Loucy (cell line): Measurements from ENCODE around the gene FAM219A.

ENCODE experiments used
- H2AFZ ChIP-seq: fragments of 200-600 bp; sonication (generic); 2 replicates; pipeline ENCODE4 v1.6.0; 2016; ENCODE audit warnings: antibody characterized with exemption, mild to moderate bottlenecking, low read length, moderate library complexity
- H3F3A ChIP-seq: fragments of 200-600 bp; 2 replicates; pipeline ENCODE4 v1.6.0; 2016; ENCODE audit warnings: antibody characterized with exemption, low read depth, mild to moderate bottlenecking
- H3K27me3 ChIP-seq: fragments of 200-600 bp; sonication (generic); 2 replicates; pipeline ENCODE4 v1.6.1; 2014; ENCODE audit warnings: low read length, mild to moderate bottlenecking; ENCODE audit not compliant: insufficient read depth, poor library complexity, severe bottlenecking
- H3K36me3 ChIP-seq: fragments of 200-600 bp; sonication (generic); 2 replicates; pipeline ENCODE4 v1.6.1; 2016; ENCODE audit warnings: low read length; ENCODE audit not compliant: insufficient read depth
- H3K4me1 ChIP-seq: fragments of 200-600 bp; sonication (generic); 2 replicates; pipeline ENCODE4 v1.5.1; 2014; ENCODE audit warnings: low read length, mild to moderate bottlenecking; ENCODE audit not compliant: insufficient read depth, poor library complexity, severe bottlenecking
- H3K4me2 ChIP-seq: fragments of 200-600 bp; sonication (generic); 2 replicates; pipeline ENCODE4 v1.6.0; 2014; ENCODE audit warnings: antibody characterized with exemption, low read length, low read depth, mild to moderate bottlenecking; ENCODE audit not compliant: poor library complexity, severe bottlenecking
- H3K4me3 ChIP-seq: fragments of 200-600 bp; sonication (generic); 2 replicates; pipeline ENCODE4 v1.5.1; 2014; ENCODE audit warnings: low read length, mild to moderate bottlenecking, mixed read lengths; ENCODE audit not compliant: poor library complexity, severe bottlenecking
- H3K79me2 ChIP-seq: fragments of 200-600 bp; sonication (generic); 2 replicates; pipeline ENCODE4 v1.6.1; 2014; ENCODE audit warnings: low read length; ENCODE audit not compliant: insufficient read depth
- H3K9ac ChIP-seq: fragments of 200-600 bp; sonication (generic); 2 replicates; pipeline ENCODE4 v1.6.0; 2014; ENCODE audit warnings: mild to moderate bottlenecking, low read depth, low read length, moderate library complexity; ENCODE audit not compliant: poor library complexity, severe bottlenecking
- H3K9me2 ChIP-seq: fragments of 200-600 bp; sonication (generic); replicated peaks from 2 replicates; pipeline ENCODE4 v1.6.1; 2016; ENCODE audit warnings: low read depth, low read length, mixed read lengths
- H3K9me3 ChIP-seq: fragments of 200-600 bp; sonication (generic); 2 replicates; pipeline ENCODE4 v1.6.1; 2014; ENCODE audit warnings: mild to moderate bottlenecking, antibody characterized with exemption, low read length, low read depth; ENCODE audit not compliant: insufficient read depth
- H4K20me1 ChIP-seq: fragments of 200-600 bp; sonication (generic); 2 replicates; pipeline ENCODE4 v1.6.0; 2014; ENCODE audit warnings: antibody characterized with exemption, low read length, mild to moderate bottlenecking; ENCODE audit not compliant: insufficient read depth, poor library complexity, severe bottlenecking
- EZH2phosphoT487 ChIP-seq: fragments of 200-600 bp; IDR thresholded peaks from 2 replicates; pipeline ENCODE4 v1.6.1; 2018; ENCODE audit warnings: antibody characterized with exemption, mild to moderate bottlenecking, moderate library complexity, borderline replicate concordance
- TF ChIP-seq, protein P1 (sequence below): fragments of 200-600 bp; sonication (generic); conservative IDR thresholded peaks from 2 replicates; pipeline ENCODE4 v1.5.1; 2014; ENCODE audit warnings: mild to moderate bottlenecking, antibody characterized with exemption, low read length

Gene FAM219A

DNA sequence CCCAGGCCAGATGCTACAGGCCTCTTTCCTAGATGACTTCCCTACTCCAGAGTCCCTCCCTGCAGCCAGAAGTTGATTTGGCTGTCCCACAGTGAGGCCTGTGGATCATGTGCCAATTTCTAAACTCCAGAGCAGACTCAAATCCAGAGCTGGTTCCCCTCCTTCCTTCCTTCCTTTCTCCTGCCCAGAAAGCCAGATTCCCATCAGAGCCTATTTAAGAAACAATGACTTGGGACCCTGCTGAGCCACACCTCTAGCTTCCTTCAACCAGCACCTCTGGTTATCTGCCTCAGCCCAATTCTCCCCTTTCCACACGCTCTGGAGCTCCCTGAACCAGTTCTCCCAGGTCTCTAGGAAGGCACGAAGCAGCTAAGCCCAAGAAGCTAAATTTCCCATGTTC lies 7.2 kb downstream of the FAM219A start:
- Histone ChIP-seq H3K4me2 (no peak overlapping the region), H3K9ac (no peak overlapping the region)

DNA sequence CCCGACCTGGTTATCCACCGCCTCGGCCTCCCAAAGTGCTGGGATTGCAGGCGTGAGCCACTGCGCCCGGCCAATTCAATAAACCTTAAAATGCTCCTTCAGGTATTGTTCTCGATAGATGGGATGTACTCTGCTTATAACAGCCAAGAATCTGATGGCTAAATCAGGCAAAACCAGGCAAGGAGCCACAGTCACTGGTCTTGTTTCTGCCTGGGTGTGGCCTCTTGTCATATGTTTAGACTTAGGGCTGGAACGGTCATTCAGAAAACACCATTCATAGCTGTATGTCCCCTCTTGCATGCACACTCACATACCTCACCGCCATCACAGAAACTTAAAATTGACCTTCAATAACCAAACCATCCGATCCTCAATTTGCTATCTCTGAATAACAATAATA lies 7.7 kb downstream of the FAM219A start:
- H3F3A ChIP-seq = no peaks in the 10 kb centered on the region
- no peak for TF ChIP-seq EZH2phosphoT487
- TF ChIP-seq, protein P1, sequence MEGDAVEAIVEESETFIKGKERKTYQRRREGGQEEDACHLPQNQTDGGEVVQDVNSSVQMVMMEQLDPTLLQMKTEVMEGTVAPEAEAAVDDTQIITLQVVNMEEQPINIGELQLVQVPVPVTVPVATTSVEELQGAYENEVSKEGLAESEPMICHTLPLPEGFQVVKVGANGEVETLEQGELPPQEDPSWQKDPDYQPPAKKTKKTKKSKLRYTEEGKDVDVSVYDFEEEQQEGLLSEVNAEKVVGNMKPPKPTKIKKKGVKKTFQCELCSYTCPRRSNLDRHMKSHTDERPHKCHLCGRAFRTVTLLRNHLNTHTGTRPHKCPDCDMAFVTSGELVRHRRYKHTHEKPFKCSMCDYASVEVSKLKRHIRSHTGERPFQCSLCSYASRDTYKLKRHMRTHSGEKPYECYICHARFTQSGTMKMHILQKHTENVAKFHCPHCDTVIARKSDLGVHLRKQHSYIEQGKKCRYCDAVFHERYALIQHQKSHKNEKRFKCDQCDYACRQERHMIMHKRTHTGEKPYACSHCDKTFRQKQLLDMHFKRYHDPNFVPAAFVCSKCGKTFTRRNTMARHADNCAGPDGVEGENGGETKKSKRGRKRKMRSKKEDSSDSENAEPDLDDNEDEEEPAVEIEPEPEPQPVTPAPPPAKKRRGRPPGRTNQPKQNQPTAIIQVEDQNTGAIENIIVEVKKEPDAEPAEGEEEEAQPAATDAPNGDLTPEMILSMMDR = no peak

More for the DNA sequence above, 7.2 kb downstream of the FAM219A start:
- Histone ChIP-seq H3K27me3 (no peaks in the 10 kb centered on the region), H3K4me1 (peaks cover 12% of the 10 kb centered on the region), H3K9me3 (no peaks in the 10 kb centered on the region), H3K36me3 (no peaks in the 10 kb centered on the region), H3F3A (no peaks in the 10 kb centered on the region), H3K9me2 (no peaks in the 10 kb centered on the region), H3K79me2 (no peaks in the 10 kb centered on the region), H4K20me1 (no peaks in the 10 kb centered on the region), H2AFZ (no peak overlapping the region), H3K4me3 (no peak overlapping the region)
- TF ChIP-seq EZH2phosphoT487 = no peak
- TF ChIP-seq, protein P1 = no peak

DNA sequence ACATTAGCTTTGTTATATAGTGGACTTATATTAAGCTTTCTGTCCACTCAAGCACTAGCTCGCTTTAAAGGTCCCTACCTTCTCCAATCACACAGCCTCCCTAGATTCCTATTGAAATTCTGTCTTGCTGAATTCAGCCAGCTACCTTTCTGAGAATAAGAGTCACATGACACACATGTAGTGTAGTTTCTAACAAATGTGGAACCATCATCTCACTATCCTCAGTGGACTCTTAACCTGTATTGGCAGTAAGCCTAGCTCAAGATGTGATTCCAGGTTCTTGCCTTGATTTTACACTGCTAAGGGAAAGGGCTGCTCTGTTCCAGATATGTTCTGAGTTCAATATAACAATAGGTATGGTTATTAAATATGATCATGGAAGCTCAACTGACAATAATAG lies 11.4 kb downstream of the FAM219A start:
- Histone ChIP-seq H3K4me1 (peaks cover 6% of the 10 kb centered on the region), H3K79me2 (no peaks in the 10 kb centered on the region), H2AFZ (no peak overlapping the region), H3K9me2 (no peaks in the 10 kb centered on the region), H3K36me3 (no peaks in the 10 kb centered on the region), H3F3A (no peaks in the 10 kb centered on the region), H4K20me1 (no peaks in the 10 kb centered on the region), H3K4me3 (no peak overlapping the region), H3K9me3 (no peaks in the 10 kb centered on the region), H3K4me2 (no peak overlapping the region), H3K27me3 (no peaks in the 10 kb centered on the region), H3K9ac (no peak overlapping the region)
- no peak for TF ChIP-seq EZH2phosphoT487
- TF ChIP-seq, protein P1 = no peak

More for the DNA sequence above, 7.7 kb downstream of the FAM219A start:
- H3K4me1 ChIP-seq = peaks cover 7% of the 10 kb centered on the region
- H3K9ac ChIP-seq = no peak overlapping the region
- no peak overlapping the region for H2AFZ ChIP-seq
- no peak overlapping the region for H3K4me2 ChIP-seq
- no peaks in the 10 kb centered on the region for H4K20me1 ChIP-seq
- no peaks in the 10 kb centered on the region for H3K27me3 ChIP-seq
- H3K9me3 ChIP-seq = no peaks in the 10 kb centered on the region
- no peaks in the 10 kb centered on the region for H3K36me3 ChIP-seq
- no peaks in the 10 kb centered on the region for H3K9me2 ChIP-seq
- no peak overlapping the region for H3K4me3 ChIP-seq
- H3K79me2 ChIP-seq = no peaks in the 10 kb centered on the region
